Activated T-cell treated with anti-CD3 and anti-CD28 coated beads for 4 hours (primary cell): ENCODE measurements around the gene AGFG1.

Experiments
- DNase-seq: peaks from one replicate; pipeline ENCODE4 v3.0.0-alpha.2; 2020

AGFG1 gene

GRCh38 chr2:227462462-227462951 is 9.4 kb upstream of the AGFG1 start:
- DNase-seq: no peak

DNA sequence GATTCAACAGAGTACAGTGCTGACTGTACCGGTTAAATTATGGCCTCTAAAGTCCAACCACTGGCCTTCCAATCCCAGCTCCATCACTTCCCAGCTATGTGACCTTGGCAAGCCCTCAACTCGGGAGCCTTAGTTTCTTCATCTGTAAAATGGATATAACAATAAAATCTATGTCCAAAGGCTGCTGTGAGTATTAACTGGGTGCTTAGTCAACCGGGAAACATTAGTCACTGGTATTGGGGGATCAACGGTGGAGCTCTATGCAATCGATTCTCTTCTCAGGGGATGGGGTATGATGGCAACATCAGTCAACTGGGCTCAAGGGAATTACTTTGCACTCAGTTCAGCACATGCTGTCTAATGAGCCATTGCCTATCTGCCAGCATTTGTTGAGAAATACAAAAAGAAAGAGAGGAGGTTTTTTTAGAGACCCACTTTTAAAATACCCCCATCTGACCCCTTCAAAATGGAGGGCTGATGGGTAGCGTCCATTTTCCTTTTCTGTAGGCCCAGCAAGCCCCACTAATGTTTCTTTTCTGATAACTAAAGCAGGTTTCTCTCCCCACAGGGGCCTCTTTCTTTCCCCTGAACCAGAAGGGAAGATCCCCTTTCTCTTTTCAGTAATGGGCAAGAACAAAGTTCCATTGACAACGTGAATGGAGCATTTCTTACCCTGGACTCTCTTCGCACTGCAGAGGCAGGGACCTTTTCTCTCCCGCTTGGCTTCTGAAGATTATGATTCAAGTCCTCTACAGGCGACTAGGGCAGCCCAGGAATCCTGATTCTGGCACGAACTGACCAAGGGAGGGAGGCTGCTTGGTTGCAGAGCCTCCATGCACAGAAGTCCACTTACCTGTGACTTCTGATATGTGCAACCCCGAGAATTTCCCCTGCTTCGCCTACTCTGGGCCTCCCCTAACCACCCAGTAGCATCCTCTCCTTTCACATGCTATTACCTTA is 8.7 kb upstream of the AGFG1 start:
- no peak for DNase-seq

DNA sequence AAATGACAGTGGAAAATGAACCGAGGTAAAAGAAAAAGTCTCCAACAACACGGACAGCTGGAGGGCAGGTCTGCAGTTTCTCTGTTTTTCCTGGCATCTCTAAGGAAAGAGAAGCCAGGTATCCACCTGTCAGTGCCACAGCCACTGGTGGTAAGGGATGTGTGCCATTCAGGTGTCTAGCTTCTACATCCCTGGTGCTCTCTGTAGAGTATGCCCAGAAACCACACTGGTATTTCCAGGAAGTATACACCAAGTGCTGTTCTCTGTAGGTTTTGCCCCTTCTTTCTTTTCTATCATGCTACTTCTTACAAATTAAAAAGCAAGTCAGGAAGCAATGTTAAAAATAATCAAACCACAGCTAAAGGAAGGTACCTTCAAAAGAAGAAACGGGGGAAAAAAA is 7.6 kb upstream of the AGFG1 start:
- DNase-seq: no peak

- no peak for DNase-seq
These were observed 7.1 kb upstream of the AGFG1 start for GRCh38 chr2:227464851-227465250.

DNA sequence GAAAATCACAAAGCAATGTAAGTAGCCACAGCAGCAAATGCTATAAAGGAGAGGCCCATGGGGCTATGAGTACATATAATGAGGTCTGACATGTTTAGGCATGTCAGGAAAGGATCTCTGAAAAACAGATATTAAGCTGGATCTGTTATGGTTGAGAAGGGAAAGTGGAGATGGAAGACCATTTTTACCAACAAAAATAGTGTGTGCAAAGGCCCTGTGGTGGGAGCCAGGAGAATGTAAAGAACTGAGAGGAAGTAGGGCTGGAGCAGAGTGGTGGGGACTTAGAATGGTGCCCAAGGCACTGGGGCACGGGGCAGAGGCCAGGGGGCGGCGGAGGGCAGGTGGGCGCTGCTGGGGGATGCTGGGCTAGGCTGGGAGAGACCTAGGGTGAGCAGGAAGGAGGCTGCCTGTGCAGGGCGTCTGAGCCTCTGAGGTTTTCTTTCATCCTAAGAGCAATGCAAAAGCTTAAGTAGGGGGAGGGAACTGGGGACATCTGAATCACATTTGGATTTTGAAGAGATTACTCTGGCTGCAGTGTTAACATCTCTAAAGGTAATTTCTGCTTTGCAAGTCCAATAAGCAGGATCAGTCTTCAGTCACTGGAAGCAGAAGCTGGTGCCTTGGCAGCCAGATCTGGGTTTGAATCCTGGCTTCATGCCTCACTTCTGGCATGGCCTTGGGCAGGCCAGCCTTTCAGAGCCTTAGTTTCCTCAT is 4.9 kb upstream of the AGFG1 start:
- DNase-seq: no peak

- DNase-seq: no peak
These were observed 544 bp upstream of the AGFG1 start for GRCh38 chr2:227471412-227471811.

- DNase-seq: peak; percentile 37
These were observed 537 bp downstream of the AGFG1 start for GRCh38 chr2:227472265-227473121.

DNA sequence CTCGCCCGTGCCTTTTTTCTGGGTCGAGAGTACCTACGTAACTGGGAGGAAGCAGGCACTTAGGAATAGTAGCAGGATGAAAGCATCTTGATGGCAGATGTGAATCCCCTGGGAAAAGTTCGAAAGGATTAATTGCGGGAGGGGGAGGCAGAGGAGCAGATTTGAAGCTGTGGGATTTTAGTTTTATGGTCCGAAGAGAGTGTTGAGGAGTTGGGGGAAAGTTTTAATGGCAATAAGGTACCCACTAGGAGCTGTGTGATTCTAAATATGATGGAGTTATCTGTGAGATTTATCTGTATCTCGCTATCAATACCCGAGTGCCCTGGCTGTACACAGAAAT is 1.1 kb downstream of the AGFG1 start:
- DNase-seq: no peak

GRCh38 chr2:227473806-227474205 is 1.9 kb downstream of the AGFG1 start:
- DNase-seq: no peak

DNA sequence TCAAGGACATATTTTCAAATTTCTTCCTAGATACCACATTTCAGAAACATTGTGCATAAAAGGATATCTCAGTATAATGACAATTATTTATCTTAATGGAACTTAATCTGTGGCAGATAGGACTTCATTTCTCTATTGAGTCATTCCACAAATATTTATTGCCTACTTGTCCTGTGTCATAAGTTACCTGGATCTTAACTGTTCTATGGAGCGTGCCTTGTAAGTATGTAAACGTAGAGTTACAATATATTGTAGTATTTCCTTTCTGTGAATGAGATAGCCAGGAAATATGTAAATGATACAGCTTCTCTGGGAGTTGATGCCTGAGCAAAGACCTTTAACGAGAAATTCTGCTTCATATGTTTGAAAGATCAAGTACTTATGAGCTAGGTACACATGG is 2.5 kb downstream of the AGFG1 start:
- no peak for DNase-seq

GRCh38 chr2:227477291-227477690 is 5.3 kb downstream of the AGFG1 start:
- no peak for DNase-seq

GRCh38 chr2:227479865-227480475 is 8.0 kb downstream of the AGFG1 start:
- no peak for DNase-seq

- DNase-seq: no peak
These were observed 8.6 kb downstream of the AGFG1 start for GRCh38 chr2:227480528-227480927.

- no peak for DNase-seq
These were observed 10.8 kb downstream of the AGFG1 start for GRCh38 chr2:227482638-227483340.

DNA sequence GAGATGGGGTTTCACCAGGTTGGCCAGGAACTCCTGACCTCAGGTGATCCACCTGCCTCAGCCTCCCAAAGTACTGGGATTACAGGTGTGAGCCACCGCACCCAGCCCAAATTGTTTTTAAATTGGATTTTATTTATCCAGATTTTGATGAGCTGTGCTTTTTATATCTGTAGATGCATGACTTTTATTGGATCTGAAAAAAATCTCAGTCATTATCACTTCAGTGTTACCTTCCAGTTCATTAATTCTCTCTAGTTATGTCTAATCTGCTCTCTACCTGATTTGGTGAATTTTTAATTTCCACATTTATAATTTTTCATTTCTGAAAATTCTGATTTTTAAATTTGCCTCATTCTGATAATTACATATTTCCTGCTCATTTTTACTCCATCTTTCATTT is 13.5 kb downstream of the AGFG1 start:
- DNase-seq: no peak

DNA sequence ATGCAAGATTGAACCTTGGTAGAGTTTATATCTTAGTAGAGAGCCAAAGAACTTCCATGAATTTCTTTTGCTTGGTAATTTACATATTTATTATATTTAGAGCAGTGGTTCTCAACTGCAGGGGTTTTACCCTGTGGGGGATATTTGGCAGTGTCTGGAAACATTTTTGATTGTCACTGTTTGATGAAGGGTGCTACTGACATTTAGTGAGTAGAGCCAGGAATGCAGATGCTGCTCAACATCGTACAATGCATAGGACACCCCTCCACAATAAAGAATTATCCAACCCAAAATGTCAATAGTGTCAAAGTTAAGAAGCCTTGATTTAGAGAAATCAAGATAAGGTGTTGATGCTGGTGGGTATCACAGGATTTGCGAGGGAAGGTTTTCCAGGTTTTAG is 14.7 kb downstream of the AGFG1 start:
- DNase-seq: no peak

DNA sequence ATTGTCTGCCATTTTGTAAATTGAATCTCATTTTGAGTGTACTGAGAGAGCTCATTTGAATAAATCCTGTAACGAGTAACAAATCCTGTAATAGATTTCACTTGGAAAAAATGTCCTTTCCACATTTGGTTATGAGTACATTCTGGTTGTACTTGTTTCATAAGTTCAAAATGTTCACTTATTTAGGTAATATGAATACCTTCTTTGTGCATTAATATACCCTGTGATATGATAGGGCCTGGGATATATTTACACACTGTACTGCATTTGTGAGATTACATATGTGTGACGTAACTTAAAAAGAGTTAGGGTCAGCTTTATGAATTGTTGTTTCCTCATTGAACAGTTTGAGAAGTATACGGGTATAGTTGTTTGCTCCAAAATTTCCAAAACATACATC is 16.1 kb downstream of the AGFG1 start:
- no peak for DNase-seq

GRCh38 chr2:227491386-227491785 is 19.4 kb downstream of the AGFG1 start:
- no peak for DNase-seq

DNA sequence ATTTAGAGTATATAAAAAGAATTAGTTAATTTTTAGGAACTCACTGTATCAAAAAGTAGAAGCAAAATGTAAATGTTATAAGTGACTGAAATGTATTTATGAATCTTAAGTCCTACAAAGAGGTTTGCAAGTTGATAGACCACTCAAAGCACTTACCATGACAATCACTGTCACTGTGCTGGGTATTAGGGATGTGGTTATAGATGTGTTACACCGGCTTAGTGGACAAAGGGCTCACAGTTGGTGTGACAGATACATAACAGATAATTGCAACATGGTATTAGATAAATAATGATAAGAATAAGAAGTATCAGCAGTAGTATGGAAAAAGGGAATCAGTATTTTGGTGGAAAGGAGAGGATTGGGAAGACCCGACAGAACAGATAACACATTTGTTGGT is 21.6 kb downstream of the AGFG1 start:
- no peak for DNase-seq

DNA sequence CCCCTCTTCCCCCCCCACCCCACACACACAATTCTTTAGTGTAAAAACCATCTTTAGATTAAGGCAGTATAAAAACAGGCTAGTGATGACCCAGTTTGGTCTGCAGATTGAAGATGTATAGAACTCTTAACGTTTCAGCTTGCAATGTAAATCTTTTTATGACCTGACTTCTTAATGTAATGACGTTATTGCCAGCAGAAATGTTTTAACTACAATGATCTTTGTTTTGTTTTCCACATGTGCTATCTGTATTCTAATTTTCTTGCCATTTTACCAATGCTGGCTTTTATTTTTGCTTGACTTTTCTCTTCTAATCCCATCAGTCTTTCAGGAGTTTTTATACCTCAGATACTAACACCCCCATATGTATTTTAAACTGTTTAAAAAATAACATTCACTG is 25.2 kb downstream of the AGFG1 start:
- DNase-seq: no peak

DNA sequence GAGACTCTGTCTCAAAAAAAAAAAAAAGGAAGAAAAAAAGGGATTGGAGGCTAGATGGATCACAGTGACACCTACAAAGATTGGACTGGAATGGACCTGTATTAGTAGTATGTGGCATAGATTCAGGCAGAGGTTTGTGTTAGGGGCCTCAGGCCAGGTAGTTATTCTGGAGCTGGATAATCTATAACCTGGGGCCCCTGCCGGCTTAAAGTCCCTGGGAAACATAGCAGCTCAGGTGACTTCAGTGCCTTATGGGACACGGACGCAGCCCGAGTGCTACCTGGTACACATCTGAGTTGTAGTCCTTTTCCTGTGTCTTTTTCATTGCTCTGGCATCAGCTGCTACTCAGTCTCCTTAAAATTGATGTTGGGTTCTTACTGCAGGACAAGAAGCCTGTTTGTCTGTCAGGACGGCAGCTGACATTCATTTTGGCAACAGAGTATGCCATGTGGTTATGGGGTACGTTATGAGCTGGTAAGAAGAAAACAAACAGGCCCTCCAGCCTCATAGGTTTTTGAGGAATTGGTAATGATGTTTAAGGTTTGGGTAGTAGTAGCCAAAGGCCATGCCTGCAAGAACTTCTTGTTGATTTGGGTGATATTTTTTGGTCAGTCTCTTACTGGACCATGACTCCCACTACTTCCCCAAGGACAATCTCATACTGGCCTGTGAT is 27.8 kb downstream of the AGFG1 start:
- DNase-seq: no peak

- no peak for DNase-seq
These were observed 28.3 kb downstream of the AGFG1 start for GRCh38 chr2:227500301-227500630.
